Common myeloid progenitor, CD34-positive (primary cell): Measurements from ENCODE around the gene CACNA1G.

Experiments used
- CTCF ChIA-PET: fragments of 350-600 bp; sonication (Branson Sonifier 250); formaldehyde crosslinking; loops from one replicate; lab custom pipeline; 2021; ENCODE audit warnings: antibody characterized with exemption; lab: Charles Lee
- POLR2A ChIA-PET: fragments of 350-600 bp; sonication (Branson Sonifier 250); formaldehyde crosslinking; loops from one replicate; lab custom pipeline; 2021; ENCODE audit warnings: antibody characterized with exemption; lab: Charles Lee
- DNase-seq, 3 donors: peaks; one replicate each; pipeline versions ENCODE4 v3.0.0 to v3.0.0-alpha.2; 2013
- H3K27ac ChIP-seq, 2 experiments: 1 replicate in 1 of 2; 2 replicates in 1 of 2; pipeline ENCODE4 v1.7.0; 2013; ENCODE audit warnings: inconsistent platforms in 2 of 2, low read length in 2 of 2, mild to moderate bottlenecking in 2 of 2, low read depth in 1 of 2, moderate library complexity in 1 of 2; ENCODE audit not compliant: severe bottlenecking in 2 of 2, insufficient read depth in 1 of 2, poor library complexity in 1 of 2
- H3K27me3 ChIP-seq, 5 experiments: replicated peaks in 2 of 5; 1 replicate in 3 of 5; 2 replicates in 2 of 5; pipeline versions ENCODE4 v1.6.1 to v1.7.0; 2013; ENCODE audit warnings: low read length in 4 of 5, mild to moderate bottlenecking in 2 of 5, moderate library complexity in 2 of 5, inconsistent platforms in 1 of 5; ENCODE audit not compliant: insufficient read depth in 5 of 5, control insufficient read depth in 4 of 5
- H3K36me3 ChIP-seq, 4 experiments: 1 replicate in 2 of 4; 2 replicates in 2 of 4; pipeline versions ENCODE4 v1.6.1 to v1.7.0; 2013; ENCODE audit warnings: low read length in 3 of 4, control low read depth in 1 of 4, mild to moderate bottlenecking in 1 of 4; ENCODE audit not compliant: control insufficient read depth in 4 of 4, insufficient read depth in 4 of 4
- H3K4me1 ChIP-seq, 4 experiments: 1 replicate in 3 of 4; 2 replicates in 1 of 4; pipeline versions ENCODE4 v1.6.1 to v1.7.1; 2013; ENCODE audit warnings: low read length in 3 of 4, mild to moderate bottlenecking in 3 of 4, control low read depth in 1 of 4, inconsistent platforms in 1 of 4, moderate library complexity in 1 of 4; ENCODE audit not compliant: control insufficient read depth in 4 of 4, insufficient read depth in 4 of 4; ENCODE audit errors: control extremely low read depth in 1 of 4
- H3K4me3 ChIP-seq, 7 experiments: 1 replicate in 4 of 7; 2 replicates in 3 of 7; pipeline versions ENCODE4 v1.5.1 to v1.7.0; 2013; ENCODE audit warnings: mild to moderate bottlenecking in 7 of 7, low read length in 6 of 7, moderate library complexity in 6 of 7, inconsistent platforms in 2 of 7, low read depth in 2 of 7, control low read depth in 1 of 7; ENCODE audit not compliant: insufficient read depth in 4 of 7, control insufficient read depth in 1 of 7; ENCODE audit errors: extremely low read depth in 1 of 7
- H3K9me3 ChIP-seq, 5 experiments: 1 replicate in 4 of 5; 2 replicates in 1 of 5; pipeline versions ENCODE4 v1.6.1 to v1.7.1; 2013; ENCODE audit warnings: low read length in 4 of 5, mild to moderate bottlenecking in 2 of 5, inconsistent platforms in 1 of 5, low read depth in 1 of 5, moderate library complexity in 1 of 5; ENCODE audit not compliant: control insufficient read depth in 4 of 5, insufficient read depth in 2 of 5; ENCODE audit errors: control extremely low read depth in 1 of 5
- WGBS: methylation state at CpG from one replicate; pipeline ENCODE4 v1.1.5; 2013; ENCODE audit not compliant: insufficient coverage; 5-methylcytosine and 5-hydroxymethylcytosine counted together

The CACNA1G gene

DNA sequence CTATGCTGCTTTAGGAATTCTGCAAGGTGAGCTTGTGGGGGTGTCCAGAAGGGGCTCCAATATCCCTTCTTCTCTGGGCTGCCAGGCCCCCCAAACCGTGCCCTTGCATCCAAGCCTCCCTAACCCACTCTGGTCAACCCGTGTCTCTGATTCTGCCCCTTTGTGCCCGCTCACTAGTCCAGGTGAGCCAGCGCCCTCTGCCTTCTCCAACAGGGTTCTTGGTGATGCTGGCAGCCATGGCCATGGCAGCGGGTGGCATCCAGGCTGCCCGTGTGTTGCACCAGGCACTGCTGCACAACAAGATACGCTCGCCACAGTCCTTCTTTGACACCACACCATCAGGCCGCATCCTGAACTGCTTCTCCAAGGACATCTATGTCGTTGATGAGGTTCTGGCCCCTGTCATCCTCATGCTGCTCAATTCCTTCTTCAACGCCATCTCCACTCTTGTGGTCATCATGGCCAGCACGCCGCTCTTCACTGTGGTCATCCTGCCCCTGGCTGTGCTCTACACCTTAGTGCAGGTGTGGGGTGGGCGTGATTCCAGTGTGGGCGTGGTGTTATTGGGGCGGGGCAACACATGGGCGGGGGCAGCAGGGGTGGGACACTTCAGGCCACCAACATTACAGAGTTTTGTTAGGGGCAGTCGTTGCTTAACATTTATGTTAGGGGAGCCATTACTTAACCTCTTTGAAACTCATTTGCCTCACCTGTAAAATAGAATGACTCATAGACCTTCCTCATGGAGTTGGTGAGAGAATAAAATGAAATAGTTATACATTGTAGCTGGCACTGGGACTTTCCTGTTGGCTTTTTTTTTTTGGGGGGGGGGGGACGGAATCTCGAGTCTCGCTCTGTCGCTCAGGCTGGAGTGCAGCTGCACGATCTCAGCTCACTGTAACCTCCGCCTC lies 115.8 kb downstream of the CACNA1G start:
- no peaks in the 10 kb centered on the region for H3K36me3 ChIP-seq
- ChIA-PET POLR2A (interaction anchor here (0.5 to 0.6 kb wide), 2 partner anchors 12 to 49 kb away, joined by 3 read pairs; no protein-coding TSS in a partner anchor), CTCF (interaction anchor here (11.2 kb wide), 1 partner anchor 49 kb away, joined by 84 read pairs; no protein-coding TSS in a partner anchor)
- H3K9me3 ChIP-seq: no peaks in the 10 kb centered on the region
- H3K27ac ChIP-seq: no peak overlapping the region
- over 99% methylated on average over 17 of the region's 24 CpGs for WGBS
- no peak overlapping the region for H3K4me3 ChIP-seq
- H3K4me1 ChIP-seq: peaks cover 0 to 6% (median 3%) of the 10 kb centered on the region in 4 experiments
- no peak for DNase-seq
- peaks cover 0 to 6% (median 0%) of the 10 kb centered on the region in 5 experiments for H3K27me3 ChIP-seq
